Measurements from ENCODE around the gene ADGRE1.

DNA sequence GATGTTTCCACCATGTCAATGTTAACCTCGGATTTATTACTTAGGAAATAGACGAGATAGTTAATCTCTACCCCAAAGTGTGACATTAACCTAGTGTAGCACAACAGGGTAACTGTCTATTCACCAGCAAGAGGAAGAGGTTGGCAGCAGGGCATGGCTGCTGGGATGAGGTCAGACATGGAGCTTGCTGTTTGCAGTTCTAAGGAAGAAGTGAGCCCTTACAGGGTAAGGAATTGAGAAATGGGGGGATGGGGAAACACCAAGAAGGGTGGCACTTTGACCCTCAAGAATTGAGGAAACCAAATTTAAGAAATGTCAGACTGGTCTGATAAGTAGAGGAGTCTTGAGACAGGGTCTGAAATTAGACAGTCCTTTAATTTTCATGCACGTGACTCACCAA is 71.4 kb downstream of the ADGRE1 start:
- TF ChIP-seq, protein P1, sequence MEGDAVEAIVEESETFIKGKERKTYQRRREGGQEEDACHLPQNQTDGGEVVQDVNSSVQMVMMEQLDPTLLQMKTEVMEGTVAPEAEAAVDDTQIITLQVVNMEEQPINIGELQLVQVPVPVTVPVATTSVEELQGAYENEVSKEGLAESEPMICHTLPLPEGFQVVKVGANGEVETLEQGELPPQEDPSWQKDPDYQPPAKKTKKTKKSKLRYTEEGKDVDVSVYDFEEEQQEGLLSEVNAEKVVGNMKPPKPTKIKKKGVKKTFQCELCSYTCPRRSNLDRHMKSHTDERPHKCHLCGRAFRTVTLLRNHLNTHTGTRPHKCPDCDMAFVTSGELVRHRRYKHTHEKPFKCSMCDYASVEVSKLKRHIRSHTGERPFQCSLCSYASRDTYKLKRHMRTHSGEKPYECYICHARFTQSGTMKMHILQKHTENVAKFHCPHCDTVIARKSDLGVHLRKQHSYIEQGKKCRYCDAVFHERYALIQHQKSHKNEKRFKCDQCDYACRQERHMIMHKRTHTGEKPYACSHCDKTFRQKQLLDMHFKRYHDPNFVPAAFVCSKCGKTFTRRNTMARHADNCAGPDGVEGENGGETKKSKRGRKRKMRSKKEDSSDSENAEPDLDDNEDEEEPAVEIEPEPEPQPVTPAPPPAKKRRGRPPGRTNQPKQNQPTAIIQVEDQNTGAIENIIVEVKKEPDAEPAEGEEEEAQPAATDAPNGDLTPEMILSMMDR (IDR thresholded peaks at IDR 0.05): no peak
- TF ChIP-seq POLR2A (IDR thresholded peaks at IDR 0.05; ENCODE audit: low read depth): no peak
- TF ChIP-seq POLR2AphosphoS5 (IDR thresholded peaks at IDR 0.05): no peak
- TF ChIP-seq EP300 (IDR thresholded peaks at IDR 0.05): no peak

All from esophagus muscularis mucosa (tissue), 4 donors.